Measurements from ENCODE around the gene BMP6. TPM values are rescaled to one million over a fixed set of nuclear protein-coding genes. Genes with fewer than 3 reads are reported as not detected.

Gene BMP6
- total RNA-seq, 1 experiment from 2014 or later: 13.6 TPM

GRCh38 chr6:7786214-7786661, 60.3 kb downstream of the BMP6 start:
- no peaks in the 10 kb centered on the region for H3K9me3 ChIP-seq (ENCODE audit: control insufficient read depth, insufficient read depth, low read depth, low read length)
- ChIA-PET POLR2A (no interaction called here), CTCF (no interaction called here)
- no peaks in the 10 kb centered on the region for H3K4me1 ChIP-seq (ENCODE audit: control insufficient read depth, insufficient read depth, low read length)
- ATAC-seq (no peak), DNase-seq (ENCODE audit: low read depth, low spot score) (no peak)
- H3K27ac ChIP-seq (ENCODE audit: low read length): no peak overlapping the region
- TF ChIP-seq SIN3A (IDR thresholded peaks at IDR 0.05; ENCODE audit: borderline replicate concordance, insufficient read depth, low read depth, low read length) (no peak), TCF7L2 (IDR thresholded peaks at IDR 0.05; ENCODE audit: low read depth, low read length) (no peak), CTCF (IDR thresholded peaks at IDR 0.05) (no peak), REST (IDR thresholded peaks at IDR 0.05; ENCODE audit: insufficient read depth in 1 of 2, low read depth in 2 of 2, low read length in 1 of 2) (no peak), POLR2AphosphoS5 (IDR thresholded peaks at IDR 0.05; ENCODE audit: low read depth, low read length) (no peak)
- BruUV-seq (replicated peaks): no TSS peak
- intact Hi-C loops (cut with micrococcal nuclease; ENCODE audit: unreplicated experiment): no loop called here
- no peak overlapping the region for H3K4me3 ChIP-seq (ENCODE audit: low read depth in 2 of 2, low read length in 2 of 2)
- no peaks in the 10 kb centered on the region for H3K27me3 ChIP-seq (ENCODE audit: control insufficient read depth, insufficient read depth, low read length)
- in situ Hi-C loops (cut with HindIII; ENCODE audit: low pct_unique_long_range_greater_than_20kb, low sequenced_read_pairs): no loop called here
- no peaks in the 10 kb centered on the region for H3K36me3 ChIP-seq (ENCODE audit: control insufficient read depth, insufficient read depth, low read length)

- no peaks in the 10 kb centered on the region for H3K4me1 ChIP-seq (ENCODE audit: control insufficient read depth, insufficient read depth, low read length)
- H3K36me3 ChIP-seq (ENCODE audit: control insufficient read depth, insufficient read depth, low read length): no peaks in the 10 kb centered on the region
- no TSS peak for BruUV-seq (replicated peaks)
- H3K27ac ChIP-seq (ENCODE audit: low read length): no peak overlapping the region
- intact Hi-C loops (cut with micrococcal nuclease; ENCODE audit: unreplicated experiment): no loop called here
- ATAC-seq: no peak
- H3K27me3 ChIP-seq (ENCODE audit: control insufficient read depth, insufficient read depth, low read length): no peaks in the 10 kb centered on the region
- DNase-seq (ENCODE audit: low read depth, low spot score): no peak
- no peak overlapping the region for H3K4me3 ChIP-seq (ENCODE audit: low read depth in 2 of 2, low read length in 2 of 2)
- ChIA-PET CTCF (no interaction called here), POLR2A (no interaction called here)
- H3K9me3 ChIP-seq (ENCODE audit: control insufficient read depth, insufficient read depth, low read depth, low read length): no peaks in the 10 kb centered on the region
- in situ Hi-C loops (cut with HindIII; ENCODE audit: low pct_unique_long_range_greater_than_20kb, low sequenced_read_pairs): no loop called here
- TF ChIP-seq POLR2AphosphoS5 (IDR thresholded peaks at IDR 0.05; ENCODE audit: low read depth, low read length) (no peak), REST (IDR thresholded peaks at IDR 0.05; ENCODE audit: insufficient read depth in 1 of 2, low read depth in 2 of 2, low read length in 1 of 2) (no peak), TCF7L2 (IDR thresholded peaks at IDR 0.05; ENCODE audit: low read depth, low read length) (no peak), CTCF (IDR thresholded peaks at IDR 0.05) (no peak), SIN3A (IDR thresholded peaks at IDR 0.05; ENCODE audit: borderline replicate concordance, insufficient read depth, low read depth, low read length) (no peak)
These were observed 61.3 kb downstream of the BMP6 start for GRCh38 chr6:7787137-7787608.
